GM18502 (cell line): Measurements from ENCODE around the gene EIF4G1.

ENCODE experiments used
- ATAC-seq: cut with Tn5 transposase; IDR thresholded peaks from one replicate; pipeline ENCODE4 v1.9.1; 2021; ENCODE audit warnings: mild to moderate bottlenecking; ENCODE audit not compliant: unreplicated experiment, poor library complexity

The EIF4G1 gene

GRCh38 chr3:184381261-184382224 lies 67.1 kb downstream of the EIF4G1 start:
- no peak for ATAC-seq

- ATAC-seq, result no peak
Measured at GRCh38 chr3:184382326-184383032, 68.1 kb downstream of the EIF4G1 start.

- no peak for ATAC-seq
Measured at GRCh38 chr3:184383033-184383740, 68.8 kb downstream of the EIF4G1 start.

GRCh38 chr3:184384342-184384741 lies 69.9 kb downstream of the EIF4G1 start:
- no peak for ATAC-seq
